Sigmoid colon (tissue), 4 donors: Measurements from ENCODE around the gene NR6A1.

ENCODE experiments used
- POLR2A ChIP-seq, 2 donors: fragments of 450-650 bp; IDR thresholded peaks; one replicate each; pipeline ENCODE4 v1.6.1; 2016; ENCODE audit warnings: antibody characterized with exemption in 2 of 2, mild to moderate bottlenecking in 2 of 2, moderate library complexity in 2 of 2
- POLR2AphosphoS5 ChIP-seq, 4 donors: sonication (generic); formaldehyde crosslinking; IDR thresholded peaks; one replicate each; pipeline ENCODE4 v1.6.1; 2017; ENCODE audit warnings: antibody characterized with exemption in 4 of 4
- TF ChIP-seq, protein P1 (sequence below), 4 experiments: fragments of 450-650 bp in 3 of 4; fragments of 200-600 bp in 1 of 4; IDR thresholded peaks; one replicate each; pipeline ENCODE4 v1.5.1; 2016 to 2019; ENCODE audit warnings: antibody characterized with exemption in 4 of 4, mild to moderate bottlenecking in 3 of 4, moderate library complexity in 2 of 4

DNA sequence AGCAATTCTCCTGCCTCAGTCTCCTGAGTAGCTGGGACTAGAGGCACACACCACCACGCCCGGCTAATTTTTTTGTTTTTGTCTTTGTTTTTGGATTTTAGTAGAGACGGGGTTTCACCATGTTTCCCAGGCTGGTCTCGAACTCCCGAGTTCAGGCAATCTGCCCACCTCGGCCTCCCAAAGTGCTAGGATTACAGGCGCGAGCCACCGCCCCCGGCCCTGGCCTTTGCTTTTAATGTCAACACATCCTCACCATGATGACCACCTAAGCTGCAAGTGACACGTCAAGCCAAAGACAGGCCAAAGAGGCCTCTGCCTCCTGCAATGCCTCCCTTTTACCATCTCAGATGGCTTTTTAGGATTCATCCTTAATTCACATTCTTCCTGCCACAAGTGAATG is 142.4 kb downstream of the NR6A1 start:
- TF ChIP-seq, protein P1, sequence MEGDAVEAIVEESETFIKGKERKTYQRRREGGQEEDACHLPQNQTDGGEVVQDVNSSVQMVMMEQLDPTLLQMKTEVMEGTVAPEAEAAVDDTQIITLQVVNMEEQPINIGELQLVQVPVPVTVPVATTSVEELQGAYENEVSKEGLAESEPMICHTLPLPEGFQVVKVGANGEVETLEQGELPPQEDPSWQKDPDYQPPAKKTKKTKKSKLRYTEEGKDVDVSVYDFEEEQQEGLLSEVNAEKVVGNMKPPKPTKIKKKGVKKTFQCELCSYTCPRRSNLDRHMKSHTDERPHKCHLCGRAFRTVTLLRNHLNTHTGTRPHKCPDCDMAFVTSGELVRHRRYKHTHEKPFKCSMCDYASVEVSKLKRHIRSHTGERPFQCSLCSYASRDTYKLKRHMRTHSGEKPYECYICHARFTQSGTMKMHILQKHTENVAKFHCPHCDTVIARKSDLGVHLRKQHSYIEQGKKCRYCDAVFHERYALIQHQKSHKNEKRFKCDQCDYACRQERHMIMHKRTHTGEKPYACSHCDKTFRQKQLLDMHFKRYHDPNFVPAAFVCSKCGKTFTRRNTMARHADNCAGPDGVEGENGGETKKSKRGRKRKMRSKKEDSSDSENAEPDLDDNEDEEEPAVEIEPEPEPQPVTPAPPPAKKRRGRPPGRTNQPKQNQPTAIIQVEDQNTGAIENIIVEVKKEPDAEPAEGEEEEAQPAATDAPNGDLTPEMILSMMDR (IDR thresholded peaks at IDR 0.05) = no peak
- TF ChIP-seq POLR2A (IDR thresholded peaks at IDR 0.05) = no peak
- TF ChIP-seq POLR2AphosphoS5 (IDR thresholded peaks at IDR 0.05) = no peak
